SK-N-SH (cell line): ENCODE data around the gene WDFY2.

ENCODE experiments used
- FOXJ3 ChIP-seq: sonication (generic); formaldehyde crosslinking; IDR thresholded peaks from 2 replicates; pipeline ENCODE4 v1.5.1; 2020; ENCODE audit warnings: mild to moderate bottlenecking, missing genetic modification reagents
- MXI1 ChIP-seq: IDR thresholded peaks from 2 replicates; pipeline ENCODE4 v1.6.1; 2012; ENCODE audit warnings: mild to moderate bottlenecking, low read depth, low read length, improper control_type of control experiment
- POLR2AphosphoS5 ChIP-seq: IDR thresholded peaks from 2 replicates; pipeline ENCODE4 v1.6.1; 2012; ENCODE audit warnings: low read depth, low read length
- REST ChIP-seq: IDR thresholded peaks from 2 replicates; pipeline ENCODE4 v1.6.1; 2012; ENCODE audit warnings: mild to moderate bottlenecking, low read depth, low read length, moderate library complexity
- RXRA ChIP-seq: IDR thresholded peaks from 2 replicates; pipeline ENCODE4 v1.4.0; 2012; ENCODE audit warnings: low read depth, mild to moderate bottlenecking, borderline replicate concordance
- TAF1 ChIP-seq: IDR thresholded peaks from 2 replicates; pipeline ENCODE4 v1.6.1; 2012; ENCODE audit warnings: low read depth, mild to moderate bottlenecking, low read length, moderate library complexity, borderline replicate concordance
- USF2 ChIP-seq: fragments of 150-350 bp; IDR thresholded peaks from 2 replicates; pipeline ENCODE4 v1.6.1; 2017; ENCODE audit warnings: antibody characterized with exemption, low read length, low read depth, borderline replicate concordance
- ZBTB33 ChIP-seq: IDR thresholded peaks from 2 replicates; pipeline ENCODE4 v1.4.0; 2012; ENCODE audit warnings: low read depth, borderline replicate concordance
- TF ChIP-seq, protein P1 (sequence below): fragments of 200-600 bp; sonication (generic); IDR thresholded peaks from 2 replicates; pipeline ENCODE4 v1.6.1; 2017; ENCODE audit warnings: antibody characterized with exemption, mild to moderate bottlenecking, moderate library complexity

DNA sequence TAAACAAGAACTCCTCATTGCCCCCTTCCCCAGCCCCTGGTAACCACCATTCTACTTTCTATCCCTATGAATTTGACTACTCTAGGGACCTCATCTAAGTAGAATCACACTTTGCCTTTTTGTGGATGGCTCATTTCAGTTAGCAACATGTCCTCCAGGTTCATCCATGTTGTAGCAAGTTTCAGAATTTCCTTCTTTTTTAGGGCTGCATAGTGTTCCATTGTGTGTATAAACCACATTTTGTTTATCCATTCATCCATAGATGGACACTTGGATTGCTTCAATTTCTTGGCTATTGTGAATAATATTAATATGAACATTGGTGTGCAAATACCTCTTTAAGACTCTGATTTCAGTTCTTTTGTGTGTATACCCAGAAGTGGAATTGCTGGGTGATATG is 224.5 kb downstream of the WDFY2 start:
- TF ChIP-seq, protein P1, sequence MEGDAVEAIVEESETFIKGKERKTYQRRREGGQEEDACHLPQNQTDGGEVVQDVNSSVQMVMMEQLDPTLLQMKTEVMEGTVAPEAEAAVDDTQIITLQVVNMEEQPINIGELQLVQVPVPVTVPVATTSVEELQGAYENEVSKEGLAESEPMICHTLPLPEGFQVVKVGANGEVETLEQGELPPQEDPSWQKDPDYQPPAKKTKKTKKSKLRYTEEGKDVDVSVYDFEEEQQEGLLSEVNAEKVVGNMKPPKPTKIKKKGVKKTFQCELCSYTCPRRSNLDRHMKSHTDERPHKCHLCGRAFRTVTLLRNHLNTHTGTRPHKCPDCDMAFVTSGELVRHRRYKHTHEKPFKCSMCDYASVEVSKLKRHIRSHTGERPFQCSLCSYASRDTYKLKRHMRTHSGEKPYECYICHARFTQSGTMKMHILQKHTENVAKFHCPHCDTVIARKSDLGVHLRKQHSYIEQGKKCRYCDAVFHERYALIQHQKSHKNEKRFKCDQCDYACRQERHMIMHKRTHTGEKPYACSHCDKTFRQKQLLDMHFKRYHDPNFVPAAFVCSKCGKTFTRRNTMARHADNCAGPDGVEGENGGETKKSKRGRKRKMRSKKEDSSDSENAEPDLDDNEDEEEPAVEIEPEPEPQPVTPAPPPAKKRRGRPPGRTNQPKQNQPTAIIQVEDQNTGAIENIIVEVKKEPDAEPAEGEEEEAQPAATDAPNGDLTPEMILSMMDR = no peak
- no peak for TF ChIP-seq USF2
- no peak for TF ChIP-seq FOXJ3
- TF ChIP-seq POLR2AphosphoS5 = no peak
- no peak for TF ChIP-seq ZBTB33
- TF ChIP-seq RXRA = no peak
- TF ChIP-seq MXI1 = no peak
- TF ChIP-seq REST = no peak
- TF ChIP-seq TAF1 = no peak
